Panc1 (cell line): ENCODE data around the gene GABRR1.

Experiments used
- CTCF ChIP-seq: fragments of 450-650 bp; IDR thresholded peaks from 2 replicates; pipeline ENCODE4 v1.5.1; 2017; ENCODE audit warnings: mild to moderate bottlenecking
- TF ChIP-seq, protein P1 (sequence below), 2 experiments: IDR thresholded peaks; 2 replicates each; pipeline ENCODE4 v1.6.1; 2011 to 2012; ENCODE audit warnings: low read depth in 2 of 2, control low read depth in 1 of 2, low read length in 1 of 2, mild to moderate bottlenecking in 1 of 2, moderate library complexity in 1 of 2; ENCODE audit not compliant: insufficient read depth in 1 of 2

DNA sequence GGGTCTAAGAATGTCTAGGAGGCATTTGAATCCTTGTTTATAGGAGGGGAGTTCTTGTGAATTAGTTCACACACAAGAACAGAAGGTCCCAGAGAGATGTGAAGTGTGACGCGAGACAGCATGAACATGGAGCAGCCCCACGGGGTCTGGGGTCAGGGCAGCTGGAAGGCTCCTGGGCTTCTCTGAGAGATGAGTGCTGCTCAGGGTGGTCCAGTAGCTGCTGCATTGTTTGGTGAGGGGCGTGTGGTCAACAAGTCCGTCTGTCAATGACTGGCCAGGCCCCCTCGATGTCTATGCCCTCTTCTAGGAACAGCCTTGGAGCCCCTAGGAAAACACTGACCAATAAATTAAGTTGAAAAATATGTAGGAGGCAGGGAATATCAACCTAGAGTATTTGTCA, 40.2 kb upstream of the GABRR1 start:
- TF ChIP-seq CTCF = no peak
- TF ChIP-seq, protein P1, sequence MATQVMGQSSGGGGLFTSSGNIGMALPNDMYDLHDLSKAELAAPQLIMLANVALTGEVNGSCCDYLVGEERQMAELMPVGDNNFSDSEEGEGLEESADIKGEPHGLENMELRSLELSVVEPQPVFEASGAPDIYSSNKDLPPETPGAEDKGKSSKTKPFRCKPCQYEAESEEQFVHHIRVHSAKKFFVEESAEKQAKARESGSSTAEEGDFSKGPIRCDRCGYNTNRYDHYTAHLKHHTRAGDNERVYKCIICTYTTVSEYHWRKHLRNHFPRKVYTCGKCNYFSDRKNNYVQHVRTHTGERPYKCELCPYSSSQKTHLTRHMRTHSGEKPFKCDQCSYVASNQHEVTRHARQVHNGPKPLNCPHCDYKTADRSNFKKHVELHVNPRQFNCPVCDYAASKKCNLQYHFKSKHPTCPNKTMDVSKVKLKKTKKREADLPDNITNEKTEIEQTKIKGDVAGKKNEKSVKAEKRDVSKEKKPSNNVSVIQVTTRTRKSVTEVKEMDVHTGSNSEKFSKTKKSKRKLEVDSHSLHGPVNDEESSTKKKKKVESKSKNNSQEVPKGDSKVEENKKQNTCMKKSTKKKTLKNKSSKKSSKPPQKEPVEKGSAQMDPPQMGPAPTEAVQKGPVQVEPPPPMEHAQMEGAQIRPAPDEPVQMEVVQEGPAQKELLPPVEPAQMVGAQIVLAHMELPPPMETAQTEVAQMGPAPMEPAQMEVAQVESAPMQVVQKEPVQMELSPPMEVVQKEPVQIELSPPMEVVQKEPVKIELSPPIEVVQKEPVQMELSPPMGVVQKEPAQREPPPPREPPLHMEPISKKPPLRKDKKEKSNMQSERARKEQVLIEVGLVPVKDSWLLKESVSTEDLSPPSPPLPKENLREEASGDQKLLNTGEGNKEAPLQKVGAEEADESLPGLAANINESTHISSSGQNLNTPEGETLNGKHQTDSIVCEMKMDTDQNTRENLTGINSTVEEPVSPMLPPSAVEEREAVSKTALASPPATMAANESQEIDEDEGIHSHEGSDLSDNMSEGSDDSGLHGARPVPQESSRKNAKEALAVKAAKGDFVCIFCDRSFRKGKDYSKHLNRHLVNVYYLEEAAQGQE (IDR thresholded peaks at IDR 0.05; ENCODE audit: insufficient read depth in 1 of 2, low read depth in 2 of 2, low read length in 1 of 2) = no peak
